ENCODE results near the gene DUSP11.
A peak's percentile ranks its signal among the peaks of the same experiment; 100 is the strongest.

DUSP11 gene

DNA sequence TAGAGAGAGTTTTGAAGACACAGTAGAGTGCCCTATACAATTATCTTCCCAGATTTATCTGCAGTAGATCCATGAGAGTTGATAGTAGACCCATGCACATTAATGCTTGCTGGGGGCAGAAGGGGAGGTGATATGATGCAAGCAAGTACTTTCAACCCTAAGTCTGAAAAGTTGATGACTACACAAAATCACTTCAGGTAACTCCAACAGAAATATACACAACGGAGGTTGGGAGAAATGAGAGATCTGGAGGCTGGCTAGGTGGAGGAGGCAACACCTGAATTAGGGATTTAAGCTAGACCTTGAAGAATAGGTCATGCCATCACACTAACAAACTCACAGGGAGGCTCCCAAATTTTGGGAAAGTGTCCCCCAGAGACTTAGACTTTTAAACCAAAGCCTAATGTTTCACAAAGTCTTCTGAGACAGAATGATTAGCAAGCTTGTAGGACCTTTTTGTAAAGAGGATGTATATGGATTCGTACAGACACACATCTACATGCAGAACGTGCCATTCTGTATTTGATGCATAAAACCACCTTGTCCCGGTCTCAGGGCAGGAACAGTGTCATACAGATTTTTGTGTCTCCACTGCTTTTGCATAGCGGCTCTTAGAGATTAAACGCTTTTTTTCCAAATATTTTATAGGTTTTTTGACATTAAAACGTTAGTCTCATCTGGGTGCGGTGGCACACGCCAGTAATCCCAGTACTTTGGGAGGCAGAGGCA lies 47.9 kb upstream of the DUSP11 start (continued):
- no peak for TF ChIP-seq ZNF629 (tag by site-specific recombination; IDR thresholded peaks at IDR 0.05)
- no peak for TF ChIP-seq ZBTB8A (tag by site-specific recombination; IDR thresholded peaks at IDR 0.05)
- TF ChIP-seq ZNF426 (tag by site-specific recombination; IDR thresholded peaks at IDR 0.05), result no peak
- TF ChIP-seq ZNF146 (tag by site-specific recombination; IDR thresholded peaks at IDR 0.05), result no peak

DNA sequence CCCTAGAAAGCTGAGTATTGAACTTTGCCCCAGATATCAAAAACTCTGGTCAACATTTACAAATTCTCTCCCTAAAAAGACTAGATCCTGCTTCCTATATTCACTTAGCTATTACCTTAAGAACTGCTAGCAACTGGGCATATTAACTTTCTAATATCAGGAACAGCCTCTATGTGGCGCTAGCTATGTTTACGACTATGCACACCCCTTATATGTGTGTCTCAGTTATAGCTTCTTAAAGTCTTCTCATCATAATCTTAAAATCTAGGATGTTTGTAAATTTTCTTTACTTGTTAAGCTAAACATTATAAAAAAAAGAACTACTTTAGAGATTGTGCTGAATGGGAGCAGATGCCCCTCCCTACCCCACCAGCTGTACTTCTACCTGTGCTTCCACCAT lies 47.1 kb upstream of the DUSP11 start:
- no peaks in the 10 kb centered on the region for H3K9me3 ChIP-seq (ENCODE audit: control insufficient read depth, insufficient read depth, low read depth, low read length)
- ChIA-PET CTCF (interaction anchor here (0.5 to 7.7 kb wide), 22 partner anchors 9 to 649 kb away, joined by 3 to 155 read pairs (median 4); partner anchors contain the start of gene BOLA3), POLR2A (interaction anchor here (0.8 to 1.1 kb wide), 2 partner anchors 90 to 372 kb away, joined by 3 to 7 read pairs; partner anchors contain the start of gene TPRKB)
- H3K27ac ChIP-seq (ENCODE audit: extremely low read depth, low read depth, low read length), result no peak overlapping the region
- no peak overlapping the region for H3K4me3 ChIP-seq (ENCODE audit: low read depth, low read length)
- H3K4me1 ChIP-seq (ENCODE audit: control insufficient read depth, insufficient read depth, low read length), result 0 out of 2 replicates have a peak, but pooled peaks cover 4% of the 10 kb centered on the region
- peaks cover 8 to 14% of the 10 kb centered on the region in 2 experiments for H3K36me3 ChIP-seq (ENCODE audit: control insufficient read depth in 2 of 2, insufficient read depth in 1 of 2, low read length in 2 of 2)
- TF ChIP-seq ZNF202 (tag by site-specific recombination; IDR thresholded peaks at IDR 0.05; ENCODE audit: borderline replicate concordance) (no peak), ZNF654 (tag by site-specific recombination; IDR thresholded peaks at IDR 0.05; ENCODE audit: low read depth) (peak; percentile 34)

DNA sequence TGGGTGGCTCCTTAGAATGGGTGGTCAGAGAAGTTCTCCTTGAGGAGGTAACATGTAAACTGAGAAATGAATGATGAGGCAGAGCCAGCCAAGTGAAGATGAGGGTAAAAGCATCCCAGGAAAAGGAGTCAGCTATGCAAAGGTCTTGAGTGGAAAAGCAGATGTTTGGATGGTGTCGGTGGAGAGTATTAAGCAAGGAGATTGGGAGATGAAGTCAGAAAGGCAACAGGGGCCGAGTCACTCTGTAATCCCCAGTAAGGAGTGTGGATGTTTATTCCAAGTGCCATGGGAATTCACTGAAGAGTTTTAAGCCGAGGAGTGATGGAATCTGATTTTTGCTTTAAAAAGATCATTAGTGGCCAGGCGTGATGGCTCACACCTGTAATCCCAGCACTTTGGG lies 45.5 kb upstream of the DUSP11 start:
- POLR2A ChIA-PET, result no interaction called here
- TF ChIP-seq ZNF530 (tag by site-specific recombination; IDR thresholded peaks at IDR 0.05; ENCODE audit: low read depth) (no peak), ZBTB17 (tag by site-specific recombination; IDR thresholded peaks at IDR 0.05) (peak; percentile 33; the same call in 1 of the 2 replicates), ZNF843 (tag by site-specific recombination; IDR thresholded peaks at IDR 0.05) (no peak)
- TF ChIP-seq, protein P1, sequence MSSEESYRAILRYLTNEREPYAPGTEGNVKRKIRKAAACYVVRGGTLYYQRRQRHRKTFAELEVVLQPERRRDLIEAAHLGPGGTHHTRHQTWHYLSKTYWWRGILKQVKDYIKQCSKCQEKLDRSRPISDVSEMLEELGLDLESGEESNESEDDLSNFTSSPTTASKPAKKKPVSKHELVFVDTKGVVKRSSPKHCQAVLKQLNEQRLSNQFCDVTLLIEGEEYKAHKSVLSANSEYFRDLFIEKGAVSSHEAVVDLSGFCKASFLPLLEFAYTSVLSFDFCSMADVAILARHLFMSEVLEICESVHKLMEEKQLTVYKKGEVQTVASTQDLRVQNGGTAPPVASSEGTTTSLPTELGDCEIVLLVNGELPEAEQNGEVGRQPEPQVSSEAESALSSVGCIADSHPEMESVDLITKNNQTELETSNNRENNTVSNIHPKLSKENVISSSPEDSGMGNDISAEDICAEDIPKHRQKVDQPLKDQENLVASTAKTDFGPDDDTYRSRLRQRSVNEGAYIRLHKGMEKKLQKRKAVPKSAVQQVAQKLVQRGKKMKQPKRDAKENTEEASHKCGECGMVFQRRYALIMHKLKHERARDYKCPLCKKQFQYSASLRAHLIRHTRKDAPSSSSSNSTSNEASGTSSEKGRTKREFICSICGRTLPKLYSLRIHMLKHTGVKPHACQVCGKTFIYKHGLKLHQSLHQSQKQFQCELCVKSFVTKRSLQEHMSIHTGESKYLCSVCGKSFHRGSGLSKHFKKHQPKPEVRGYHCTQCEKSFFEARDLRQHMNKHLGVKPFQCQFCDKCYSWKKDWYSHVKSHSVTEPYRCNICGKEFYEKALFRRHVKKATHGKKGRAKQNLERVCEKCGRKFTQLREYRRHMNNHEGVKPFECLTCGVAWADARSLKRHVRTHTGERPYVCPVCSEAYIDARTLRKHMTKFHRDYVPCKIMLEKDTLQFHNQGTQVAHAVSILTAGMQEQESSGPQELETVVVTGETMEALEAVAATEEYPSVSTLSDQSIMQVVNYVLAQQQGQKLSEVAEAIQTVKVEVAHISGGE (tag by site-specific recombination; conservative IDR thresholded peaks at IDR 0.05; ENCODE audit: low read depth), result no peak
- Histone ChIP-seq H3K4me1 (ENCODE audit: control insufficient read depth, insufficient read depth, low read length) (0 out of 2 replicates have a peak, but pooled peaks cover 4% of the 10 kb centered on the region), H3K36me3 (ENCODE audit: control insufficient read depth in 2 of 2, insufficient read depth in 1 of 2, low read length in 2 of 2) (no peaks in the 10 kb centered on the region), H3K27ac (ENCODE audit: extremely low read depth, low read depth, low read length) (no peak overlapping the region), H3K4me3 (ENCODE audit: low read depth, low read length) (no peak overlapping the region), H3K9me3 (ENCODE audit: control insufficient read depth, insufficient read depth, low read depth, low read length) (no peaks in the 10 kb centered on the region)
- CTCF ChIA-PET, result interaction anchor here (0.7 to 7.7 kb wide), 9 partner anchors 11 to 760 kb away, joined by 3 to 155 read pairs (median 3); partner anchors contain the start of genes BOLA3 and MTHFD2

DNA sequence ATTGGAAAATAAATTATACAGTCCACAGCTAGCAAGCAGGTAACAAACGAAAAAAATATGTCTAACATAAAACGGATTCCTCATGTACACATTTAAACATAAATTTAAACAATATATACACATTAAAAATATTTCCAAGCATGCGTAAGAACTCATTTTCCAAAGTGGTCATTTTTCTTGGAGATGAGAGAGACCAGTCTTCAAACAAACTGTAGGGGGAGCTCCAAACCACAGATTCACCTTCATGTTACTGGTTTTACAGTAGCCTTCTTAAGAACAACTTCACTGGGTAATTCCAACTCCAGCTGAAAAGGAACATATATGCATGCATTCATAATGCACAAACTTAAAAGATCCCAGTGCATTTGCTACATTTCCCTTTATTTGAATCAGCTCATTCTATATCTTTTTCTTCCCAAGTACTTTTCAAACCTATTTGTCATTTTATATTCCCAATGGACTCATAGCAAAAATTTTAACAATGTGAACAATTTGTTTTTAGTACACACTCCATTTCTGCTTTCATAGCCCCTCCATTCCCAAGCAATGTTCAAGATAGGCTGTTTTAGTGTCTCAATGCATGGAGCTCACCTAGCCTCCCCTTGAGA lies 44.1 kb upstream of the DUSP11 start:
- POLR2A ChIA-PET, result interaction anchor here (1.5 kb wide), 1 partner anchor 87 kb away, joined by 6 read pairs; the partner anchor contains the start of gene TPRKB
- CTCF ChIA-PET, result interaction anchor here (0.6 to 7.7 kb wide), 42 partner anchors 8 to 767 kb away, joined by 3 to 155 read pairs (median 4); partner anchors contain the start of genes BOLA3 and MOB1A

More for the DNA sequence above, 44.1 kb upstream of the DUSP11 start:
- Histone ChIP-seq H3K4me3 (ENCODE audit: low read depth, low read length) (no peak overlapping the region), H3K9me3 (ENCODE audit: control insufficient read depth, insufficient read depth, low read depth, low read length) (no peaks in the 10 kb centered on the region), H3K4me1 (ENCODE audit: control insufficient read depth, insufficient read depth, low read length) (no peaks in the 10 kb centered on the region), H3K27ac (ENCODE audit: extremely low read depth, low read depth, low read length) (no peak overlapping the region), H3K36me3 (ENCODE audit: control insufficient read depth in 2 of 2, insufficient read depth in 1 of 2, low read length in 2 of 2) (no peaks in the 10 kb centered on the region)
- TF ChIP-seq OSR2 (tag by site-specific recombination; IDR thresholded peaks at IDR 0.05) (0 out of 2 replicates have a peak, but pooled peaks have one; percentile 29), ZNF768 (tag by site-specific recombination; IDR thresholded peaks at IDR 0.05) (no peak), ZNF654 (tag by site-specific recombination; IDR thresholded peaks at IDR 0.05; ENCODE audit: low read depth) (peak; percentile 74), SCRT1 (tag by site-specific recombination; IDR thresholded peaks at IDR 0.05; ENCODE audit: borderline replicate concordance) (no peak), ZNF341 (tag by site-specific recombination; IDR thresholded peaks at IDR 0.05; ENCODE audit: low read depth) (no peak)
- TF ChIP-seq, protein P2, sequence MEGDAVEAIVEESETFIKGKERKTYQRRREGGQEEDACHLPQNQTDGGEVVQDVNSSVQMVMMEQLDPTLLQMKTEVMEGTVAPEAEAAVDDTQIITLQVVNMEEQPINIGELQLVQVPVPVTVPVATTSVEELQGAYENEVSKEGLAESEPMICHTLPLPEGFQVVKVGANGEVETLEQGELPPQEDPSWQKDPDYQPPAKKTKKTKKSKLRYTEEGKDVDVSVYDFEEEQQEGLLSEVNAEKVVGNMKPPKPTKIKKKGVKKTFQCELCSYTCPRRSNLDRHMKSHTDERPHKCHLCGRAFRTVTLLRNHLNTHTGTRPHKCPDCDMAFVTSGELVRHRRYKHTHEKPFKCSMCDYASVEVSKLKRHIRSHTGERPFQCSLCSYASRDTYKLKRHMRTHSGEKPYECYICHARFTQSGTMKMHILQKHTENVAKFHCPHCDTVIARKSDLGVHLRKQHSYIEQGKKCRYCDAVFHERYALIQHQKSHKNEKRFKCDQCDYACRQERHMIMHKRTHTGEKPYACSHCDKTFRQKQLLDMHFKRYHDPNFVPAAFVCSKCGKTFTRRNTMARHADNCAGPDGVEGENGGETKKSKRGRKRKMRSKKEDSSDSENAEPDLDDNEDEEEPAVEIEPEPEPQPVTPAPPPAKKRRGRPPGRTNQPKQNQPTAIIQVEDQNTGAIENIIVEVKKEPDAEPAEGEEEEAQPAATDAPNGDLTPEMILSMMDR (tag by site-specific recombination; IDR thresholded peaks at IDR 0.05), result peak; percentile 43; the same call in 1 of the 2 replicates
- TF ChIP-seq, protein P3, sequence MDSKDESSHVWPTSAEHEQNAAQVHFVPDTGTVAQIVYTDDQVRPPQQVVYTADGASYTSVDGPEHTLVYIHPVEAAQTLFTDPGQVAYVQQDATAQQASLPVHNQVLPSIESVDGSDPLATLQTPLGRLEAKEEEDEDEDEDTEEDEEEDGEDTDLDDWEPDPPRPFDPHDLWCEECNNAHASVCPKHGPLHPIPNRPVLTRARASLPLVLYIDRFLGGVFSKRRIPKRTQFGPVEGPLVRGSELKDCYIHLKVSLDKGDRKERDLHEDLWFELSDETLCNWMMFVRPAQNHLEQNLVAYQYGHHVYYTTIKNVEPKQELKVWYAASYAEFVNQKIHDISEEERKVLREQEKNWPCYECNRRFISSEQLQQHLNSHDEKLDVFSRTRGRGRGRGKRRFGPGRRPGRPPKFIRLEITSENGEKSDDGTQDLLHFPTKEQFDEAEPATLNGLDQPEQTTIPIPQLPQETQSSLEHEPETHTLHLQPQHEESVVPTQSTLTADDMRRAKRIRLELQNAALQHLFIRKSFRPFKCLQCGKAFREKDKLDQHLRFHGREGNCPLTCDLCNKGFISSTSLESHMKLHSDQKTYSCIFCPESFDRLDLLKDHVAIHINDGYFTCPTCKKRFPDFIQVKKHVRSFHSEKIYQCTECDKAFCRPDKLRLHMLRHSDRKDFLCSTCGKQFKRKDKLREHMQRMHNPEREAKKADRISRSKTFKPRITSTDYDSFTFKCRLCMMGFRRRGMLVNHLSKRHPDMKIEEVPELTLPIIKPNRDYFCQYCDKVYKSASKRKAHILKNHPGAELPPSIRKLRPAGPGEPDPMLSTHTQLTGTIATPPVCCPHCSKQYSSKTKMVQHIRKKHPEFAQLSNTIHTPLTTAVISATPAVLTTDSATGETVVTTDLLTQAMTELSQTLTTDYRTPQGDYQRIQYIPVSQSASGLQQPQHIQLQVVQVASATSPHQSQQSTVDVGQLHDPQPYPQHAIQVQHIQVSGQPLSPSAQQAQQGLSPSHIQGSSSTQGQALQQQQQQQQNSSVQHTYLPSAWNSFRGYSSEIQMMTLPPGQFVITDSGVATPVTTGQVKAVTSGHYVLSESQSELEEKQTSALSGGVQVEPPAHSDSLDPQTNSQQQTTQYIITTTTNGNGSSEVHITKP (tag by site-specific recombination; IDR thresholded peaks at IDR 0.05), result peak; percentile 40

All from HEK293 (cell line).